ENCODE data around the gene CLEC18B.
"Not testable (repeated sequence)": the region's sequence is repeated elsewhere in the genome, so short reads cannot be mapped to it uniquely, and the experiment has no call there.

DNA sequence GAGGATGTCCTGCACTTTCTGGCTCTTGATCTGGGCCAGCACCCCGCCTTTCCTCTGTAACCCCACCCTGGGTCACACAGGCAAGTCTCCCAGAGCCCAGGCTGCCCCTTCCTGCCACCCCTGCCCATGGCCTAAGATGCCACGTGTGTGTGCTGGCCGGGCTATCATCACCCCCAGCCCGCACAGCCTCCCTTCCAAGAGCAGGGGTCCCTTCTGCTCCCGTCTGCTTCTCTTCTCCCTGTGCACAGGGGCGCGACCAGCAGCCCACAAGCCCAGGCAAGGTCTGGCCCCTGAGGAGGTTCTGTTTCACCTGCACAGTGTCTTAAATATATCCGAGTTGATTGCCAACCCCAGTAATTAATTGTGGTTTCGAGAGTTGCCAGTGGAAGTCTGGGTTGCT is 10.3 kb downstream of the CLEC18B start:
- TF ChIP-seq, protein P1, sequence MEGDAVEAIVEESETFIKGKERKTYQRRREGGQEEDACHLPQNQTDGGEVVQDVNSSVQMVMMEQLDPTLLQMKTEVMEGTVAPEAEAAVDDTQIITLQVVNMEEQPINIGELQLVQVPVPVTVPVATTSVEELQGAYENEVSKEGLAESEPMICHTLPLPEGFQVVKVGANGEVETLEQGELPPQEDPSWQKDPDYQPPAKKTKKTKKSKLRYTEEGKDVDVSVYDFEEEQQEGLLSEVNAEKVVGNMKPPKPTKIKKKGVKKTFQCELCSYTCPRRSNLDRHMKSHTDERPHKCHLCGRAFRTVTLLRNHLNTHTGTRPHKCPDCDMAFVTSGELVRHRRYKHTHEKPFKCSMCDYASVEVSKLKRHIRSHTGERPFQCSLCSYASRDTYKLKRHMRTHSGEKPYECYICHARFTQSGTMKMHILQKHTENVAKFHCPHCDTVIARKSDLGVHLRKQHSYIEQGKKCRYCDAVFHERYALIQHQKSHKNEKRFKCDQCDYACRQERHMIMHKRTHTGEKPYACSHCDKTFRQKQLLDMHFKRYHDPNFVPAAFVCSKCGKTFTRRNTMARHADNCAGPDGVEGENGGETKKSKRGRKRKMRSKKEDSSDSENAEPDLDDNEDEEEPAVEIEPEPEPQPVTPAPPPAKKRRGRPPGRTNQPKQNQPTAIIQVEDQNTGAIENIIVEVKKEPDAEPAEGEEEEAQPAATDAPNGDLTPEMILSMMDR (IDR thresholded peaks at IDR 0.05) = not testable (repeated sequence)
- TF ChIP-seq POLR2A (IDR thresholded peaks at IDR 0.05) = not testable (repeated sequence)

Data from prostate gland (tissue), 2 donors.